ENCODE data around the gene SEZ6.

Gene SEZ6

DNA sequence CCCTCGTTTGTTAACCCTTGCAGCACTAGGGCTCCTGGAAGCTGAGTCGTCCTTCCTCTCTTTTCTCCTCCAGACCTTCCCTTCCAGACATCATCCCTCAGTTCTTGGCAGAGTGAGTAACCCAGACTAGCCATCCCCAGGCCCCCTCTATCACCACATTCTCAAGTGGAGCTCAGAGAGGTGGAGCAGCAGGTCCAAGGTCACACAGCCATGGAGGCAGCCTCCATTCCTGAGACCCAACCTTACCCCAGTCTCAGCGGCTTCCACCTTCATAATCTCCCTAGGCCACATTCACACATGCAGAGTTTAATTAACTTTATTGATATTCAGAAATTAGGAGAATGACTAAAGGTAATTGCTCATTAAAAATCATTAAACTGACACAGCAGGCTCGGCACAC lies 3.0 kb downstream of the SEZ6 start:
- DNase-seq = no peak

- DNase-seq = no peak
These were observed 4.9 kb downstream of the SEZ6 start for GRCh38 chr17:29000973-29001372.

GRCh38 chr17:28999206-28999605 lies 6.6 kb downstream of the SEZ6 start:
- peak in 1 of 2 experiments; percentile 35 for DNase-seq

GRCh38 chr17:28997806-28998205 lies 8.0 kb downstream of the SEZ6 start:
- peak; percentile 61 to 70 for DNase-seq

DNA sequence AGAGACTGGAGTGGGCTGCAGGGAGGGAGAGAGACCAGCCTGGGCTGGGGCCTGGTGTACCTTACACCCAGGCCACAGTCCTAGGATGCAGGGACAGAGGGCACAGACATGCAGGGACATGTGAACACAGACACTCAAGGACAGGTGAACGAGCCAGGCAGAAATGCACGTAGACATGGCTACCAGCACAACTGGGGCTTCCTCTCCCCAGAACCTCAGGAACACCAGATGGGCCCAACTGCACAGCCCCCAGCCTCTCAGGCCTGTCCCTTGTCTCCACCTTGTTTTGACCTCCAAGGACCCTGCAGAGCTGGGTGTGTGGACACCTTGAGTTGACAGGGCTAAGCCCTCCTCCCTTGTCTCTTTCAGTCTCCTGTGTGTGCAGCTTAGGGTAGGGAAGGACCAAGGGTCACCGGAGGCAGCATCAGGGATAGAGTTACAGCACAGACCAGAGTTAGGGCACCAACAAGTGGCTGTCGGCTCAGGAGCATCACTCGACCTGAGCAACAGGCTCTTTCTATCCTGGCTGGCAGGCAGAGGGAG lies 9.2 kb downstream of the SEZ6 start:
- no peak for DNase-seq

DNA sequence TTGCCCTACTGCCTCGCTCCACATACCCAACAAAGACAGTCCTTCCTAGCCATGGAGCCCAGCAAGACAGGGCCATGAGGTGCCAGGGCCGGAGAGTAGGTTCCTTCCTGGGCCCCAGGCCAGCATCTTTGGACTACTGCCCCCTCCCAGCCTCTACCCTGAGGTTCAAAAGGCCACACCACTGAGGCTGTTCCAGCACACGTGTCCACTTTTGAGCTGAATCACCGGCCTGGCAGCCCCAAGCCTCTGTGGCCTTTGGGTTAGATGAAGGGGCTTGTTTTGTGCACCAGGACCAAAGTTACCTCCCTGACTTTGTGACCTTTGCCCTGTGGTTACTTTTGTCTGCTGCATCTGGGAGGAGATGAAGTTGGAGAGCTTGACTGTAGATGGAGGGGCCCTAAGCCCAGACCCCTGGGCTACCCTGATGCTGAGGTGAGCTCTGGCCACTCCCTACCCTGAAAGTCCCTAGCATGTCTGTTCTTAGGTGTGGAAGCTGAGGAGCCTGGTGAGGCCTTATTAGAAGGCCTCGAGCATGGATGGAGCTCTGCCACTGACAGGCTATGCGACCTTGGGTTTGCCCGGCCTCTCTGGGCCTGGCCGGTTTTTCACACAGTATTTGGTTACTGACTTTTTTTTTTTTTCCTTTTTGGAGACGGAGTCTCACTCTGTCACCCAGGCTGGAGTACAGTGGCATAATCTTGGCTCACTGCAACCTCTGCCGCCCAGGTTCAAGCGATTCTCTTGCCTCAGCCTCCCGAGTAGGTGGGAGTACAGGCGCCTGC lies 12.0 kb downstream of the SEZ6 start:
- DNase-seq = no peak

DNA sequence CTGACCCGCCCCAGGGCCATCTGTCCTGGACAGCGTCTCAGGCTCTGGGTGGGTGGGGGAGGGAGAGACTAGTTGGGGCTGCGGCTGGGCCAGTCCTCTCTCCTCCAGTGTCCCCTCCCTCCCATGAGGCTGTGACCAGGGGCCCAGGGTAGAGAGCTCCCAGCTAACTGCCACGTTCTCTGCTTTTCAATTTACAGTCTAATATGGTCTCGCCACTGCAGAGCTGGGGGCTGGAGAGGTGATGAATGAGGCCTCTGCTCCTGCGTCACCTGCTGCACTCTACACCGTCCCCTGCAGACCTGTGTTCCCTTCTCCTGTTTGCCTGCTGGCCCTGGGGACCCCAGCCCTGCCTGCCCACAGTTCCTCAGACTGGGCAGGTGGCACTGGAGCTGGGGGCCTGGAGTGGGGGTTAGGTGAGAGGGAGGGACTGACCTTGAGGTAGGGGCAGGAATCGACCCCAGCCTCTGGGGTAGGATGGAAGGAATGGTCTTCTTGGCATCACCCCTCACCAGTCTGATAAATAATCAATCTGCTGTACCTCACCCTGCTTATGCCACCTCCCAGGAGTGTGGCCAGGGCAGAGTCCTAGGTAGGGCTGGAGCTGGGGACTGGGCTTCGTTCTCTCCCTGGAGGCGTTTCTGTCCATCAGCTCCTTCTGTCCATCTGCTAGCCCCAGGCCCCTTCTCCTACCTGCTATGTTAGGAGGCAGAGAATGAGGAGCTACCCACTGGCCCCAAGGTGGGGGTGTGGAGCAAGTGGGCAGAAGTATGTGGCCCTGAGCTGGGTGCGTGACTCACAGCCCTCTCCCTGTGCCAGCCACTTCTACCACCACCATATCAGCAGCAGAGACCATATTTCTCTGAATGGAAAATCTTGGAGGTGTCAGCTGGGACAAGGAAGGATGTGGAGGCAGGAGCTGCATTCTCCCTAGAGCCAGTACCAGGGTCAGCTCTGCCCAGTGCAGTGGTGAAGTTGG lies 12.9 kb downstream of the SEZ6 start:
- no peak for DNase-seq

- no peak for DNase-seq
These were observed 13.6 kb downstream of the SEZ6 start for GRCh38 chr17:28992185-28992584.

DNA sequence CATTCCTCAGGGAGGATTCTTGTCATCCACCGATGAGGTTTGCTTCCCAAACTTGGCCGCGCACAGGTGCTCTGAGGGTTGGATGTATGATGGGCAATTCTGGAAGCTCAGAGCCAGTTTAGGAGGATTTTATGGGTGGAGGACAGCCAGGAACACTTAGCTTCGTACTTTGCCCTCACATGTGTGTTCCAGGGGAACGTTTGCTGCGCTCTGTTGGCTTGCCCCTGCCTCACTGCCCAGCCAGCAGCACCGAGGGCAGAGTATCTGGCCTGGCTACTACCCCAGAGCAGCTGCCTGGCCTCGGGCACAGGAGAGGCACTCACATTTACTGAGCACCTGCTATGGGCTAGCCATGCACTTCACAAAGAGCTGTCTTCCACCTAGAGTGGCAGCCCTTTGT lies 14.1 kb downstream of the SEZ6 start:
- DNase-seq = no peak

- no peak for DNase-seq
These were observed 16.8 kb downstream of the SEZ6 start for GRCh38 chr17:28989028-28989427.

DNA sequence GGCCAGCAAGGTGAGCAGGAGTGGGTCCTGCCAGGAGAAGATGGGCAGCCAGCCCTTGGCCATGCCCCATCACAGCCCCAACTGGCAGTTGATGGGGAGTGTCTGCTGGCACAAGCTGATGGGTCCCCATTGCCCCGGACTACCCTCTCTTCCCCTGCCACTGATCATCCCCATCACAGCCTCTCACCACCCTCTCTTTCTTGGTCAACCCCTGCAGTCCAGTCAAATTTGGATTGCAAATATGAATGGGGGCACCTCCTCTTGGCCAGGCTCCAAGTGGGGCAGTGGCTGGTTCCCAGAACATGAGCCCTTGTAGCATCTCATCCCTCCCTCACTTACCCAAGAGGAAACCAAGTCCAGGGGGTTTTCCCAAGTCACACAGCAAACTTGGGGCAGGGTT lies 17.4 kb downstream of the SEZ6 start:
- DNase-seq = no peak

DNA sequence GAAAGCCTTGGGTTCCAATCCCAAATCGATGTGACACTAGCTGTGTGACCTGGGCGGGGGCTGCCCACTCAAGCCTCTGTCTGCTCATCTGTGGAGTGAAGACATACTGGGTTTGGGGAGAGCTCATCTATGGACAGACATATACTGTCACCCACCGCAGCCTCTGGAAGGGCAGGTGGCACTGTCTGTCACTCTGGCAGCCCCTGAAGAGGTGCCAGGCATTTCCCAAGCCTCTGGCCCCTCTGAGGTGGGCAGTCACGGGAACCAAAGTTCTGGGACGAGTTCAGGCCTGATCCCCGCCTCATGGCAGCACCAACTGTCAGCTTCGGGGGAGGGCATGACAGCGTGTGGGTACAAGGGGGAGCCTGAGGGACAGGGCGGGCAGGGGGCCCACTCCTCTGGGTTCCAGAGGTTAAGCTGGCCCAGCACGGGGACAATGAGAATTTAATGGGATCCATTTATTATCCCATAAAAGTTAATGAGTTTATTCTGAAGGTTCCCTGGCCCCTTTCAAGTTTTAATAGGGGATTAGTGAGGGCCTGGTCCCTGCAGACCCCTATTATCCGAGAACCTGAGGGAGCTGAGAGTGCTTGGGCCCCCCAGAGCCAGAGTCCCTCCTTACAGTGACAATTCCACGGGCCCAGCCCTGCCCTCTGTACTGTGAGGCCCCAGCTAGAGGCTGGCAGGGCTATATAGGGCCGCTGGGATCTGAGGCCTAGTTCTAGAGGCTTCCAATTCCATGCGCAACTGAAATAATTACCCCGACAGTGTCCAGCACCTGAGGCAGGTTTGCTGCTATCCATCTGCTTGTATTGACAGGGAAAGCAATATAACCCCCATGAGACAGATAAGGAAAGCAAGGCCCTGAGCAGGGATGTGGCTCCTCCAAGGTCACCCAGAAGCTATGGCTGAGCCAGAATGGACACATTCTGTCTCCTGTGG lies 18.8 kb downstream of the SEZ6 start:
- no peak for DNase-seq

GRCh38 chr17:28985950-28986713 lies 19.7 kb downstream of the SEZ6 start:
- peak; percentile 70 to 86 for DNase-seq

DNA sequence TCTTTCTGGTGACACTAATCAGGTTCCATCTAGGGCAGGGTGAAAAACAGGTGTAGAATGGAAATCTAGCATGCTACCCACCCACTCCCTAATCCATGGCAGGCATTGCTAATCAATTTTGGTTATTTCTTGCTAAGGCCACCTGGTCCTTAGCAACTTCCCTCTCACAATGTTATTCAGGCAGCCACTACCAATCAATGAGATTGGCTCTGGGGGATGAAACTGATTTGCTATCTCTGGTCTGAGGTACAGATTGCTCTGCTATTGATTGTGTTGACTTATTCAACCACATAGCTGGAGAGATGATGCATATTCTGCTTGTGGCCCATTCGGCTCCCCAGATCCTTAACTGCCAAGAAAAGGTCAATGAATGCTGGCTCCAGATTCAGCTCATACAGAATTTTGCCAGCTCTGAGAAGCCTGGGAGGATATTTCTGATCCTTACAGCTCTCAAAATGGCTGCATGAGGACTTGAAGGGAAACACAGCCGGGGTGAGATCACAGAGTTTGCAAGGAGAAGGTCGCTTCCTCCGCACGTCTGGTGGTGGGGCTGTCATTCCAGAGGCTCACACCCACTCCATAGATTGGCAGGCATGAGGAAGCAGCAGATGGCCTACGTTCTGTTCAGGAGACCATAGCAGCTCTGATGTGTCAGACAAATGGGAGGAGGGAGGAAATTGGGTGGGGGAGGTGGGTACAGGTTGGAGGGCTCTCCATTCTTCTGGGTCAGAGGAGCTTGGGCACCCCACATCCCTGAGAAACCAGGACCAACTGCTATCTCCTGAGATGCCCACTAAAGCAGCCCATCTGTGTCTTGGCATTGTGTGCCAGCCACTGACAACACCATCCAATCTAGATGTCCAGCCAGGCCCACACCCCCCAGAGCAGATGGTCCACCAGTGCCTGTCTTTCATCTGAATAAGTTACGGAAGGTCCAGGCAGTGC lies 22.3 kb downstream of the SEZ6 start:
- DNase-seq = no peak

GRCh38 chr17:28982131-28982793 lies 23.6 kb downstream of the SEZ6 start:
- no peak for DNase-seq

GRCh38 chr17:28978356-28978964 lies 27.4 kb downstream of the SEZ6 start:
- no peak for DNase-seq

DNA sequence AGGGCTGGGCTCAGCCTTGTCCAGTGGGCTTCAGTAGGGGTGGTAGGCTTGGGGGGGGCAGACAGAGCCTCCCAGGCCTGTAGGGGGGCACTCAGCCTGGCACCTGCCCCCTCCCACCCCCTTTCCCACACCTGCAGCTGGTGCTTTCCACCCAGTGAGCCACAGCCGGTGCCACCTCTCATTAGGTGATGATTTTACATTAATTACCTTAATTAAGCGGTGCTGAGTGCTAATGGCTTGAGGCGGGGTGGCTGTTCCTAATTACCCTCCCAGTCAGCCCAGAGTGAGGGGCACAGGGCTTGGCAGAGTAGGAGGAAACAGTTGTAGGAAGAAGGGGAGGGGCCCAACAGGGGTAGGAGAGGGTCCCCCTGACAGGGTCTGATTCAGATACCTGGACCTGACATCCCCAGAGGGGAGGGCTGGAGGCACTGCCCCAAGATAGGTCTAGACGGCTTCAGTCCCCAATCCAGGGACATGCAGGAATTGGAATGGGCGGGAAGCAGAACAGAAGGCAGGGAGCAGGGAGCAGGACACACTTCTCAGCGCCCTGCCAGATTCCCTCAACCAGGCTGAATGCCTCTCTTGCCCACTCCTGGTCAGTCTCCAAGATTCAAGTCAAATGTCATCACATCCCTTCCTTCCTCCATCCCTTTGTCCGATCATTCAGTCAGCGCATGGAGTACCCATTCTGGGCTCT lies 28.0 kb downstream of the SEZ6 start:
- DNase-seq = no peak

DNA sequence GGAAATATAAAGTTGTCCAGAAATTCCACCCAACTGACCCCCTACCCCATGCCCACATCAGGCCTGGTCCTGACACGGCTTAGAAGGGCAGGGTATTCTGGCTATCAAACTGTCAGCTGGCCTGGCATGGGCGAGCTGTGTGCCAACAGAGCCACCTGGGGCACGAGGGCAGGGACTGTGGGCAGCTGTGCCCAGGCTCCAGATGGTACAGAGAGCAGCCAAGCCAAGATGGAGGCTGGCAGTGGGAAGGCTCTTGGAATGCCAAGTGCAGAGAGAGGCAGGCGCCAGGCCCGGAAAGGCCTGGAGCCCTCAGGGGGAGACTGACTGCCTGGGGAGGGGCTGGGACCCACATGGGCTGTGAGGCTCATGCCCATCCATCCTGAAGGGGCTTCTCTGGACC lies 30.2 kb downstream of the SEZ6 start:
- no peak for DNase-seq

GRCh38 chr17:28975031-28975430 lies 30.8 kb downstream of the SEZ6 start:
- no peak for DNase-seq
